Measurements from ENCODE around the gene SARM1. TPM values are rescaled to one million over a fixed set of nuclear protein-coding genes. Genes with fewer than 3 reads are reported as not detected.
A peak's percentile ranks its signal among the peaks of the same experiment; 100 is the strongest.

Gene SARM1
- polyA plus RNA-seq, 1 of the 3 experiments (the other 2 are of a cell fraction): 17.4 TPM

- Histone ChIP-seq H3K4me2 (peak overlapping the region; percentile 99), H3K27ac (ENCODE audit: low read depth in 2 of 2, low read length in 1 of 2) (peak overlapping the region; percentile 16 to 56; a peak in 3 of 4 replicates), H3K9me2 (no peaks in the 10 kb centered on the region), H3K9ac (peak overlapping the region; percentile 68), H3K79me2 (ENCODE audit: insufficient read depth) (no peaks in the 10 kb centered on the region), H3F3A (replicated peaks; ENCODE audit: insufficient read depth) (peaks cover 7% of the 10 kb centered on the region), H3K36me3 (replicated peaks in 1 of 2; ENCODE audit: control insufficient read depth in 1 of 2, insufficient read depth in 2 of 2, low read length in 1 of 2) (peaks cover 0 to 27% of the 10 kb centered on the region in 2 experiments), H4K20me1 (ENCODE audit: insufficient read depth) (no peaks in the 10 kb centered on the region), H3K27me3 (ENCODE audit: insufficient read depth) (no peaks in the 10 kb centered on the region), H2AFZ (ENCODE audit: low read depth) (peak overlapping the region; percentile 96), H3K4me3 (ENCODE audit: low read depth in 2 of 2, low read length in 1 of 2) (peak overlapping the region; percentile 60 to 88), H3K4me1 (ENCODE audit: control insufficient read depth in 1 of 2, insufficient read depth in 2 of 2, low read depth in 1 of 2, low read length in 1 of 2) (peaks cover 10 to 16% of the 10 kb centered on the region in 2 experiments; a peak in 2 of 4 replicates), H3K9me3 (no peaks in the 10 kb centered on the region)
- ChIA-PET POLR2A (interaction anchor here (0.7 to 2.4 kb wide), 8 partner anchors 9 to 170 kb away, joined by 3 to 11 read pairs (median 4); partner anchors contain the start of genes IFT20, POLDIP2, SARM1 and TNFAIP1), CTCF (interaction anchor here (0.6 to 4.2 kb wide), 8 partner anchors 8 to 136 kb away, joined by 3 to 23 read pairs (median 5); partner anchors contain the start of gene POLDIP2)
- TF ChIP-seq FOSL2 (IDR thresholded peaks at IDR 0.05; ENCODE audit: borderline replicate concordance, low read depth): no peak
- no peak for TF ChIP-seq TAF1 (IDR thresholded peaks at IDR 0.05; ENCODE audit: borderline replicate concordance, low read depth, low read length)
- no peak for TF ChIP-seq RAD21 (IDR thresholded peaks at IDR 0.05; ENCODE audit: low read length)
- TF ChIP-seq CHD2 (IDR thresholded peaks at IDR 0.05; ENCODE audit: low read length, partially characterized antibody): peak; percentile 0
- no peak for TF ChIP-seq YY1 (IDR thresholded peaks at IDR 0.05; ENCODE audit: low read depth)
- TF ChIP-seq NFIC (IDR thresholded peaks at IDR 0.05; ENCODE audit: borderline replicate concordance): no peak
- 47% methylated on average over 27 of the region's 33 CpGs for WGBS (ENCODE audit: low lambda C conversion rate)
- DNase-seq: peak; percentile 73
Observed at GRCh38 chr17:28404812-28405570, 33.5 kb downstream of the SARM1 start.

- no peaks in the 10 kb centered on the region for H3K9me3 ChIP-seq
- peak within 1 kb of the TSS; percentile 60 to 88 for H3K4me3 ChIP-seq (ENCODE audit: low read depth in 2 of 2, low read length in 1 of 2)
- peaks cover 0 to 22% of the 10 kb centered on the region in 2 experiments for H3K36me3 ChIP-seq (replicated peaks in 1 of 2; ENCODE audit: control insufficient read depth in 1 of 2, insufficient read depth in 2 of 2, low read length in 1 of 2)
- peaks cover 10 to 16% of the 10 kb centered on the region in 2 experiments; a peak in 2 of 4 replicates for H3K4me1 ChIP-seq (ENCODE audit: control insufficient read depth in 1 of 2, insufficient read depth in 2 of 2, low read depth in 1 of 2, low read length in 1 of 2)
- H3K27me3 ChIP-seq (ENCODE audit: insufficient read depth): no peaks in the 10 kb centered on the region
- H3K9ac ChIP-seq: peak within 1 kb of the TSS; percentile 68
- H3F3A ChIP-seq (replicated peaks; ENCODE audit: insufficient read depth): peaks cover 8% of the 10 kb centered on the region
- TF ChIP-seq NRF1 (IDR thresholded peaks at IDR 0.05; ENCODE audit: low read depth, low read length) (peak; percentile 71), GATA2 (CRISPR knock-in tag; IDR thresholded peaks at IDR 0.05) (no peak), TEAD4 (IDR thresholded peaks at IDR 0.05; ENCODE audit: borderline replicate concordance, insufficient read depth) (no peak), MXI1 (IDR thresholded peaks at IDR 0.05; ENCODE audit: low read depth, low read length) (peak; percentile 85)
- TF ChIP-seq, protein P1, sequence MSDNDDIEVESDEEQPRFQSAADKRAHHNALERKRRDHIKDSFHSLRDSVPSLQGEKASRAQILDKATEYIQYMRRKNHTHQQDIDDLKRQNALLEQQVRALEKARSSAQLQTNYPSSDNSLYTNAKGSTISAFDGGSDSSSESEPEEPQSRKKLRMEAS (IDR thresholded peaks at IDR 0.05; ENCODE audit: low read depth): peak; percentile 16; the same call in 1 of the 2 replicates
- POLR2A ChIA-PET: interaction anchor here (0.7 to 2.4 kb wide), 8 partner anchors 10 to 169 kb away, joined by 3 to 11 read pairs (median 4); partner anchors contain the start of genes IFT20, POLDIP2, SARM1 and TNFAIP1
- no peaks in the 10 kb centered on the region for H4K20me1 ChIP-seq (ENCODE audit: insufficient read depth)
- DNase-seq: peak; percentile 91
- CTCF ChIA-PET: interaction anchor here (0.8 to 4.2 kb wide), 7 partner anchors 9 to 135 kb away, joined by 3 to 23 read pairs (median 4); partner anchors contain the start of gene POLDIP2
- no peaks in the 10 kb centered on the region for H3K79me2 ChIP-seq (ENCODE audit: insufficient read depth)
- H3K4me2 ChIP-seq: peak within 1 kb of the TSS; percentile 99
- H3K27ac ChIP-seq (ENCODE audit: low read depth in 2 of 2, low read length in 1 of 2): peak within 1 kb of the TSS; percentile 16 to 56; a peak in 3 of 4 replicates
- peak within 1 kb of the TSS; percentile 96 for H2AFZ ChIP-seq (ENCODE audit: low read depth)
- H3K9me2 ChIP-seq: no peaks in the 10 kb centered on the region
- 0% methylated on average over 15 of the region's 70 CpGs for WGBS (ENCODE audit: low lambda C conversion rate)
Observed at GRCh38 chr17:28405632-28406472, 34.4 kb downstream of the SARM1 start, which contains the start of gene SLC46A1. Gene SLC46A1 (minus strand): TSS chr17:28406212. CDS start chr17:28406114, 98 bp downstream.
